ENCODE measurements around the gene MARCOL.

DNA sequence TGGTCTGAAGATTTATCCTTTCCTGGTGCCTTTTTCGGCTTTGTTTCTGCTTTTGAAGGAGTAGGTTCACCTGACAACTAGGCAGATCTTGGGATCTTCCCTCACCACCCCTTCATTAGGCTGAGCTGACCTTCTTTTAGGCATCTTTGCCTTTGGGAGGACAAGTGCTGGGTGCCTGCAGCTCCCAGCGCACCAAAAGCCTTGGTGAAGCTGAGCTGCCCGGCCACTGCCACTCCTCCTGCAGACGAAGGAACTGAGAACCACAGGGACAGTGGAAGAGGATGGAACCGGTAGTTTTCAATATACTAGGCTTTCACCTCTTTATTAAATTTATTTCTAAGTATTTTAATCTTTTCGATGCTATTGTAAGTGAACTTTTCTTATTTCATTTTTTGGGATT is 16.8 kb upstream of the MARCOL start:
- TF ChIP-seq, protein P1, sequence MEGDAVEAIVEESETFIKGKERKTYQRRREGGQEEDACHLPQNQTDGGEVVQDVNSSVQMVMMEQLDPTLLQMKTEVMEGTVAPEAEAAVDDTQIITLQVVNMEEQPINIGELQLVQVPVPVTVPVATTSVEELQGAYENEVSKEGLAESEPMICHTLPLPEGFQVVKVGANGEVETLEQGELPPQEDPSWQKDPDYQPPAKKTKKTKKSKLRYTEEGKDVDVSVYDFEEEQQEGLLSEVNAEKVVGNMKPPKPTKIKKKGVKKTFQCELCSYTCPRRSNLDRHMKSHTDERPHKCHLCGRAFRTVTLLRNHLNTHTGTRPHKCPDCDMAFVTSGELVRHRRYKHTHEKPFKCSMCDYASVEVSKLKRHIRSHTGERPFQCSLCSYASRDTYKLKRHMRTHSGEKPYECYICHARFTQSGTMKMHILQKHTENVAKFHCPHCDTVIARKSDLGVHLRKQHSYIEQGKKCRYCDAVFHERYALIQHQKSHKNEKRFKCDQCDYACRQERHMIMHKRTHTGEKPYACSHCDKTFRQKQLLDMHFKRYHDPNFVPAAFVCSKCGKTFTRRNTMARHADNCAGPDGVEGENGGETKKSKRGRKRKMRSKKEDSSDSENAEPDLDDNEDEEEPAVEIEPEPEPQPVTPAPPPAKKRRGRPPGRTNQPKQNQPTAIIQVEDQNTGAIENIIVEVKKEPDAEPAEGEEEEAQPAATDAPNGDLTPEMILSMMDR (IDR thresholded peaks at IDR 0.05; ENCODE audit: low read depth, low read length, poor library complexity, severe bottlenecking), result no peak
- no peak for TF ChIP-seq EZH2phosphoT487 (IDR thresholded peaks at IDR 0.05; ENCODE audit: borderline replicate concordance, low read length)
